ENCODE data around the gene TLX3.

The TLX3 gene

DNA sequence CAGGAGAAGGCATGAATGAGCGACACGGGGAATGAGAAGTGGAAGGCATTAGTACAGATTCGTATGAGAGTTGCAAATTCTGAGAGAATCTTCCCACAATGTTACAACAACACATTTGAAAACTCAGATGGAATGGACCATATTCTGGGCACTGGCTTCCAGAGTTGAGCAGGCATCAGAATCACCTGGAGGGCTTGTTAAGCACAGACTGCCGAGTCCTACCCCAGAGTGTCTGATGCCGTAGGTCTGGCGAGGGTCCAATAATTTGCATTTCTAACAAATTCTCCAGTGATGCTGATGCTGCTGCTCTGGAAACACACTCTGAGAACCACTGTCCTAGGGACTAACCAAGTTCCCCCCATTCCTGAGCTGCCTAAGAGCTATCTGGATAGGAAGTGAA is 2.9 kb upstream of the TLX3 start:
- no peak for DNase-seq (ENCODE audit: low read depth)

DNA sequence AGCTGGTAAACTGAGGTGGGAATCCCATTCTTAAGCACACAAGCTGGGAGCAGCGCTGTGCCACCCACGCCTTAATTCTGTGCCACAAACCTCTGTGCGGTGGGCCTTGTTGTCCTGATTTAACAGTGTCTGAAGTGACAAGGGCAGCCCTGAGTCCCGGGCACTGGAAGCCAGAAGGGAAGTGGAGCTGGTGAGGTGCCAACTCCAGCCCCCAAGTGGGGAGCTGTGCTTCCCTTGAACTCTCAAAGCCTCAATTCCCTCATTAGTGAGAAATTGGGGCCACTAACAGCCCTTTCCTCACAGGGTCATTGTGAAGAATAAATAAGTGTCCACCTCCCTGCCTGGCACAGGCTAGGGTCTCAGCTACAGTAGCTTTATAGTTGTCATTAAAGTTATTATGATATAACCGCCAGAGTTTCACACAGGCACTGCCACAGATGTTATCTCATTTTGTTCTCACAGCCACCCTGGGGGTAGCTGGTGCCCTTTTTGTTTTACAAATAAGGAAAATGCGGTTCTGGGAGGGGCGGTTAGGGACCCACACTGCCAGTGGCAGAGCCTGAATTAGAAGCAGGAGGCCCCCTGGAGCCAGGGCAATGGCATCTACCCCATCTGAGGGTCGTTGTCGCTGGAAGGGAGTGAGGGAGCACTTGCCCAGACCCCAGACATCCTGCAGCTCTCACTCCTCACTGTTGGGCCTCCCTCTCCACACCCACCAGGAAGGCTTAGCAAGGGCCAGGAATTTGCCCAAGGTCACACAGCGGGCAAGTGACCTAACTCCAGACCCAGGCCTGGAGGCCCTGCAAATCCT is 2.1 kb upstream of the TLX3 start:
- no peak for DNase-seq (ENCODE audit: low read depth)

DNA sequence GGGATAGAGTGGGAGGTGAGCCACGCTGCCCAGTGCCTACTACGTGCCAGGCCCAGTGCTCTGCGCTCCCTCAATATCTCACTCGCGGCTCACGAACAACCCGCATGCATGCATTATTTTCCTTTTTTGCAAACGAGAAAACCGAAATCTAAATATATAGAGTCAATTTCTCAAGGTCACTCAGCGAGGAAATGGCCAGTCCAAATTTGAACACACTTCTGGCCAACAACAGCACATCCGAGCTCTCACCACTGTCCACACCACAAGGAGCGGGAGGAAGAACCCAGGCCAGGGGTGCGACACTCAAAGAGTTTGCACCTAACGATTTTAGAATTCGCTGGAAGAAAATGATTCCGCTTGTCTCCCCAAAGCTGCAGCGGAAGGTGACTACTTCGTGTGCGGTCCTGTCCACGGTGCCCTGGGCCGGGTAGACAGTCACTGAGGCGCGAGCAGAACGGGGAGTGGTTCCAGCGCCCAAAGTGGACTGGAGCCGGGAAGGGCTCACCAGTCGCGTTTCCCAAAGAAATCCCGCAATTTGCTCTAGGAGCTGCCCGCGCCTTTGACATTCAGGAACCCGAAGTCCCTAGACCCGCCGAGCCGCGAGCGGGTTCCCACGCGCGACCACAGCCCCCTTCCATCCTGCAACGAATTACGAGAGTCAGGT is 1.1 kb upstream of the TLX3 start:
- DNase-seq (ENCODE audit: low read depth): no peak

DNA sequence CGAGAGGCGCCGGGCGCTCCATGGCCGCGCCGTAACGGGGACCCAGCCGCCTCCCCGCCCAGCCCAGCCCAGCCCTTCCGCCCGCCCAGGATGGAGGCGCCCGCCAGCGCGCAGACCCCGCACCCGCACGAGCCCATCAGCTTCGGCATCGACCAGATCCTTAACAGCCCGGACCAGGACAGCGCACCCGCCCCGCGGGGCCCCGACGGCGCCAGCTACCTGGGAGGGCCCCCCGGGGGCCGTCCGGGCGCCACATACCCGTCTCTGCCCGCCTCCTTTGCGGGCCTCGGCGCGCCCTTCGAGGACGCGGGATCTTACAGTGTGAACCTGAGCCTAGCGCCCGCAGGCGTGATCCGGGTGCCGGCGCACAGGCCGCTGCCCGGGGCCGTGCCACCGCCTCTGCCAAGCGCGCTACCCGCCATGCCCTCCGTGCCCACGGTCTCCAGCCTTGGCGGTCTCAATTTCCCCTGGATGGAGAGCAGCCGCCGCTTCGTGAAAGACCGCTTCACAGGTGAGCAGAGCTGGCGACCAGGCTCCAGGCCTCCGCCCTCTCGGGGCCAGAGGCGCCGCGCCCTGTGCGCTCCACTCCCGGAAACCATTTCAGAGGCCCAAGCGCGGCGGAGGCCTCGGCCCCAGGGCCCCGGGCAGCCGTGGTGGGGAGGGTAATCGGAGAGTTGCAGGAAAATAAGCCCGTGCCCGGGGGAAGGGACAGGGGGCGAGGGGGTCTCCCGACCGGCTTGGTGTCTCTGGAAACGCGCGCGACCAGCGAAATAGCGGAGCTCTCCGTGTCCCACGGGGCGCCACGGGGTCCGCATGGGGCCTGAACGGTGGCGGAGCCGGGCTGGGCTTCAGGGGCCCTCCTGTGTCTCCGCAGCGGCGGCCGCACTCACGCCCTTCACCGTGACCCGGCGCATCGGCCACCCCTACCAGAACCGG is 496 bp downstream of the TLX3 start:
- no peak for DNase-seq (ENCODE audit: low read depth)

DNA sequence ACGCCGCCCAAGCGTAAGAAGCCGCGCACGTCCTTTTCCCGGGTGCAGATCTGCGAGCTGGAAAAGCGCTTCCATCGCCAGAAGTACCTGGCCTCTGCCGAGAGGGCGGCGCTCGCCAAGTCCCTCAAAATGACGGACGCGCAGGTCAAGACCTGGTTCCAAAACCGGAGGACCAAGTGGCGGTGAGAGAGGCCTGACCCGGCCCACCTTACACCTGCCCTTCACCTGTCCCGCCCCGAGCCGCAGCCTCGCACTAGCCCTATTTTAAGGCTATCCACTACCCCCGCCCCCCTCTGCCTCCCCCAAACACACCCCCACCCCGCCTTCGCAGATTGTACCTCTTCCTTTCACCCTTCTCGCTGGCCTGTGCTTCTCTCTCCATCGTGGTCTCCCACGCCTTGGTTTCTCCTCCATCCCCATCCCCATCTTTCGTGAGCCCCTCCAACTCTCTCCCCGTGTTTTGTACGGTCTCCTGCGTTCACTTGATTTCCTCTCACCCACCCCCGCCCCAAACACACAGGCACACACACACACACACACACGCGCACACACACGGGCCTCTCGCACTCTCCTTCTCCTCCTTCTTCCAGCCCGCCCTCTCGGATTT is 1.3 kb downstream of the TLX3 start:
- no peak for DNase-seq (ENCODE audit: low read depth)

DNA sequence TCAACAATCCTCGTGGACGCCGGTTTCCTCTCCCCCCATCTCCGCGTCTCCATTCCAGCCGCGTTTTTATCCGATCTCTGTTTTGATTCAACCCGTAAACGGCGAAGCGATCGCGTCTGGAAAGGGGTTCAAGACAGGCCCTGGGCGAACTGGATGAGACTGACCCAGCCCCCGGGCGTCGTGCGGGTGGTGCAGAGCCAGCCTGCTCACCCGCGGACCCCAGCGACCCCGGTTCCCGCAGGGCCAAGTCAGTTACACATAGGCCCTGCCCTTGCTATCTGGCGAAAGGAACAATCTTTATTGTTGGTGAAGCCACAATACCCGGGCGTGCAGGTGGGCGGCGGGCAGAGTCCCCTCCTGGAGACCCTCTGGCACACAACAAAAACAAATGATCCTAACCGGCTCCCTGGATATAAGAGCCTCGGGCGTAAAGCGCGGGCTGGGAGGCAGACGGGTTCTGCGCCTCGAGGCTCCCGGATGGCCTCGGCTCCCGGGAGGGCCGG is 1.8 kb downstream of the TLX3 start:
- no peak for DNase-seq (ENCODE audit: low read depth)

DNA sequence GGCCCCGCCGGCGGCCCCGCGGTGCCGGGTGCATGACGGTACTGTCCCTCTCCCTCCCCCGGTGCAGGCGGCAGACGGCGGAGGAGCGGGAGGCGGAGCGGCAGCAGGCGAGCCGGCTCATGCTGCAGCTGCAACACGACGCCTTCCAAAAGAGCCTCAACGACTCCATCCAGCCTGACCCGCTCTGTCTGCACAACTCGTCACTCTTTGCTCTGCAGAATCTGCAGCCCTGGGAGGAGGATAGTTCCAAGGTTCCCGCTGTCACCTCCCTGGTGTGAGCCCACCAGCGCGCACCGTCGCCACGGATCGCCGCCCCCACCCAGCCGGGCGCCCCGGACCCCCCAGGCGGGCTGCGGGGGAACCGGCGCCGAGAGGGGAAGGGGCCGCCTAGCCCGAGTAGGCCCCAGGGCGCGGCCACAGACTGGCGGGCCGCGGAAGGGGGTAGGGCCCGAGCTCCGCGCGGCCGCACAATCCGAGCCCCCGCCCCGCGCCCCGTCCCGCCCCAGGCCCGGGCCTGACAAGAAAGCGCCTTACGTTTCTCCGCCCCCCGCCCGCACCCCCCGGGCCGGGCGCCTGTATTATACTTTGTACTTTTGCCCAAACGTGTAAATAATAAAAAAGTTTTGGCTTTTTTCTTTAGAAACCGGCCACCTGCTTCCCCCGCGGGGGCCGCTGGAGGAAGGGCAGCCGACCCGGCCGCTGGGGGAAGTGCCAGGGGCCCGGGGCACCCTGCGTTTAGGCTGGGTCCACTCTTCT is 2.5 kb downstream of the TLX3 start:
- peak; percentile 17 for DNase-seq (ENCODE audit: low read depth)

DNA sequence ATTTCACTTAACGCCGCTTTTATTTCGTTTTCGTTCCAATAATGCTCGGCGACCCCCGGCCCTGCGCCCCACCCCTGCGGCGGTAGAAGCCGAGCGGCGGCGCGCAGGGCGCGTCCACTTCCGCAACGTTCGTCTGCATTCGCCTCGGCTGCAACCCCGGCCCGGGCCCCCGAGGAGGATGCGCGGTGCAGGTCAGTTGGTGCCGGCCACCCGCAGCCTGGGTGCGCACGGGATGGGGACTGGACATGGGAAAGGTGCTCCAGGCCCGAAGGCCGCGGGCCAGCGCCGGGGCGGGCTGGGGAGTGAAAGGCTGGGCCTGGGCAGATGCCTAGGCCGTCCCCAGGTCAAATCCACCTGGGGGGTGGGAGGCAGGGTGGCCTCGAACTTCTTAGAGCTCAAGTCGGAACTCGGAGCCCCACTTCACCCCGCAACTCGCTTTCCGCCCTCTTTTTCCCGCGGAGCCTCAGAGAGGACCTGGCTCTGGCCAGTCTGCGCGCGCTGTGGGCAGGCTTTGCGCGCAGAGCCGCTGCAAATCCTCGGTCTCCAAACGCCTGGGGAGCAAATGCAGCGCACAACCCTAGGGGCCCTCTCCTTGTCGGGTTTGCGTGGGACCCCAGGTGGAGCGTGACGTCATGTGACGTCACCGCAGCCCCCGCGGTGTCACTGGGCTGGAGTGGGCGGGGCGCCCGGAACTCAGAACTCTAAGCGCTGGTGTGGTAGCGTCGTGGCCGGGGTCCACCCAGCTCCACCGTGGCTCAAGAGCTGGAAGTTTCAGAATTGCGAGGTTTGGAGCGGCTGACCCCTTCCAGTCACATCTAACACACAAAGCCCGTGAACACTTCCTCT is 3.3 kb downstream of the TLX3 start:
- DNase-seq (ENCODE audit: low read depth): no peak

DNA sequence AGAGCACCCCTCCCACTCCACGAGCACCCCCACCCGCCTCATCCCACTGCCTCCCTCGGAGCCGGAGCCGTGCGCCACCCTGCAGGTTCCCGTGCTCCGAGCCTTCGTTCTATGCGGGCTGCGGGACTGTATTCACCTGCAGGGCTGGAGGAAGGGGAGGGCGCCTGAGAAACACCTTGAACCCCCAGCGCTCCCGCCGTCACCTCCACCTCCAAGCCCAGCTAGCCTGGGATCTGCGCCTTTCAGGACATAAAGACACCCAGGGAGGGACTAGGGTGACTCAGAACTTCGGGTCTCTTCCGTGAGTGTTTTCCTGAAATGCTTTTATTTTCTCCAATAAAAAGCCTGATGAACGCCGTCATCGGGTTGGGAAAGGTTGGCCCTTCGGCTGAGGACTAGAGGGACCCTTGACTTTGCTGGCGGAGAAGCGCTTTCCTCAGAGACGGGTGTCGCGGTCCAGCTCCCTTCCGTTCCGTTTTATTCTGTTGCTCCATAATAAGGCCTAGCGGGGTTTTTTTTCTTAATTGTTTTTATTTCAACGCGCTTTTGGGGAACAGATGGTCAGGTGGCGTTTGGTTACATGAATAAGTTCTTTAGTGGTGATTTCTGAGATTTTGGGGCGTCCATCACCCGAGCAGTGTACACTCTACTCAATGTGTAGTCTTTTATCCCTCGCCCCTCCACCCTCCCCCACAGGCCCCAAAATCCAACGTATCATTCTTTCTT is 4.6 kb downstream of the TLX3 start:
- DNase-seq (ENCODE audit: low read depth): no peak

DNA sequence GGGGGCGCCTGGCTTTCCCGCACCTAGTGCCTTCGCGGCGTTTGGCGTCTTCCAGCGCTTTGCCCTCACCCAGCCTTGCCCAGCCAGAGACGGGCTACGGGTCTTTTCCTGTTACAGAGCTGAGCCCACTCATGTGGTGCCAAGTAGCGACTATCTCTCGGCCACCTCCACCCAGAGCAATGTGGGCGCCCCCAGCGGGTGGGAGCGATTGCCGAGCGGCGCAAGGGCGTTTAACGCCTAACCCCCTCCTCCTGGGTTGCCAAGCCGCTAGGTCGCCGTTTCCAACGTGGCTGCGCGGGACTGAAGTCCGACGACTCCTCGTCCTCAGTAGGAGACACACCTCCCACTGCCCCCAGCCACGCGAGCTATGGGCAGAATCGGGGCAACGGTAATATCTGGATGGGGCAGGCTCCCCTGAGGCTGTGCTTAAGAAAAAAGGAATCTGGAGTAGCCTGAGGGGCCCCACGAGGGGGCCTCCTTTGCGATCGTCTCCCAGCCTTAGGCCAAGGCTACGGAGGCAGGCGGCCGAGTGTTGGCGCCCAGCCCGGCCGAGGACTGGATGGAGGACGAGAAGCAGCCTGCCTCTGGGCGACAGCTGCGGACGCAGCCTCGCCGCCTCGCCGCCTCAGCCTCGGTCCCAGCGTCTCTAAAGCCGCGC is 5.8 kb downstream of the TLX3 start:
- DNase-seq (ENCODE audit: low read depth): no peak

DNA sequence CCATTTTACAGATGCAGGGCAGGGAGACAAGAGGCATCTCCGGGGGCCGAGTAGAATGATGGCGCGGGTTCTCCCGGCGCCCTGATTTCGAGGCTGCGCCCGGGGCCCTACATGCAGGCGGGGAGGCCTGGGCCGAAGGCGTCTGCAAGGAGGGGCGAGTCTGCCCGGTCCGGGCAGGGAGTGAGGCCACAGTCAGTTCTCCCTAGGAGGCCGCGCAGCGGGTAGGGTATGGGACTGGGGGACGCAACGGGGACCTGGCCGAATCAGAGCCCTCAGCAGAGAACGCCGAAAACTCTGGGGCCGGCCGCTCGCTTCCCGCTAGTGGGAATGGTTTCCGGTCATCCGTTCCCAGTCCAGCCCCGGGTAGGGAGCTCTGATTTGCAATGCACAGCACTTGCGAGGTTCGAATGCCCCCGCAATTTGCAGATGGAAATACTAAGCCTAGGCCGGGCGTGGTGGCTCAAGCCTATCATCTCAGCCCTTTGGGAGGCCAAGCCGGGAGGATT is 6.4 kb downstream of the TLX3 start:
- DNase-seq (ENCODE audit: low read depth): no peak

DNA sequence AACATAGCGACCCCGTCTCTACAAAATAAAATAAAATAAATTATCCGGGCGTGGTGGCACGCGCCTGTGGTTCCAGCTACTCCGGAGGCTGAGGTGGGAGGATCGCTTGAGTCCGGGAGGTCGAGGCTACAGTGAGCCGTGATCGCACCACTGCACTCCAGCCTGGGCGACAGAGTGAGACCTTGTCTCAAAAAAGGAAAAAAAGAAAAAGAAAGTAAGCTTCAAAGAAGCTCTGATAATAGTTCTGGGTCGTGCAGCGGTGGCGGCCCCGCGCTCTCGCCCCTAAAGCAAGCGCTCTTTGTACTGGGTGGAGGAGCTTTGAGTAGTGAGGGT is 6.8 kb downstream of the TLX3 start:
- DNase-seq (ENCODE audit: low read depth): no peak

DNA sequence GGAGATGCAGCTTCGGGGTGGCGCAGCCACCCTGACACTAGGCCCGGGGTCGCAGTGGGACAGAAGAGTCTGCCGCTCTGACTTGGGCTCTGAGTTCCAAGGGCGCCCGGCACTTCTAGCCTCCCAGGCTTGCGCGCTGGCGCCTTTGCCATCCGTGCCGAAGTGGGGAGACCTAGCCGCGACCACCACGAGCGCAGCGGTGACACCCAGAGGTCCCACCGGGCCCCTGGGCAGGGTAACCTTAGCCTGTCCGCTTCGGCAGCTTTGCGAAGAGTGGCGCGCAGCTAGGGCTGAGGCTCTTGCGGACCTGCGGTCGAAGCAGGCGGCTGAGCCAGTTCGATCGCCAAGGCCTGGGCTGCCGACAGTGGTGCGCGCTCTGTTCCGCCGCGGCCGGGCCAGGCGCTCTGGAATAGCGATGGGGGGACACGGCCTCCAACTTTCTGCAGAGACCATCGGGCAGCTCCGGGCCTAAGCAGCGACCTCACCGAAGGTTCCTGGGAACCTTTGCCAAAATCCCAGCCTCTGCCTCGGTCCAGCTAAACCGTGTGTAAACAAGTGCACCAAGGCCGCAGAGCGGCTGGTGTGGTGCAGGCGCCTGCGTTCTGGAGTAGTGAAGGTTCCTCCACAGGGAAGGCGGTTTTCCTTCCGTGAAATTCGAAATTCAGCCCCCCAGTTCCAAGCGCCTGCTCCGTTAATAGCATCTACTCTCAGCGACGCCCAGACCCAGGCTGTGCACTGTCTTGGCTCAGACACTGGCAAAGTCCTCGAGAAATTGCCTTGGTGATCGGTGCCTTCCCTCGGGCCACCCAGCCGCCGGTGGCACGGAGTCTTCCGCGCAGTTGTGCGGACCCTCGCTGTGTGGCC is 7.4 kb downstream of the TLX3 start:
- no peak for DNase-seq (ENCODE audit: low read depth)

DNA sequence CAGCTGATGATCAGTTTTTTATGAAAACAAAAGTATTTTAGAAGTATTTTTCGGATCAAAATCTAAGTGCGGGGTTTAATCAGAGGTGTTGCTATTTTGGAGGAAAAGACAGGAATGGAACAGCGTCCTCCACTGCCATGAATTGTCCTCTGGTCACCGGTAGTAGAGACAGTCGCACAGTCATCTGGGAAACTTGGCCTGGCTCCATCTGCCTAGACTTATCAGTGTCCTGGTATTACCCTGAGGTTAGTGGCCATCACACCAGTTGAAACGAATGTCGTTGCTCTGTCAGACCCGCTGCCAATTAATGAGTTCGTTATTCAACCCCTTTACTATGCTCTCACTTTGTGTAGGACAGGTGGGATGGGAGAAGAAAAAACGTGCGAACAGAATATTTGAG is 8.2 kb downstream of the TLX3 start:
- DNase-seq (ENCODE audit: low read depth): no peak

DNA sequence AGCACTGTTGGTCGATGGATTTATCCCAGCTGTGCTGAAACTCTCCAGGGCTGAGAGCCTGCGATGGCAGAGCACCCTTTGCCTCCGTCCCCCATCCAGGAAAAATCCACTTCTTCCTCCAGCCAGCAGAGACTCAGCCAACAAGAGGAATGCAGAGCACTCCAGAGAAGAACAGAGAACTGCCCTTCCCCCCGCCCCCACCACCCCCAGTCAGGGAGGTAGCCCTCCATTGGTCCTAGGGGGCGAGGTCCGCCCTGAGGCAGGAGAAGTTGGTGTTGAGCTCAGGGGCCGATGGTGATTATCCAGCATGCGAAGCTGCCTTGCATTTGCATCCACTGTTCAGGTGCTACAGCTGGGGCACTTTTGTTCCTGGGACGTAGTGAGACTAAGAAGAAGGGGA is 9.0 kb downstream of the TLX3 start:
- no peak for DNase-seq (ENCODE audit: low read depth)

DNA sequence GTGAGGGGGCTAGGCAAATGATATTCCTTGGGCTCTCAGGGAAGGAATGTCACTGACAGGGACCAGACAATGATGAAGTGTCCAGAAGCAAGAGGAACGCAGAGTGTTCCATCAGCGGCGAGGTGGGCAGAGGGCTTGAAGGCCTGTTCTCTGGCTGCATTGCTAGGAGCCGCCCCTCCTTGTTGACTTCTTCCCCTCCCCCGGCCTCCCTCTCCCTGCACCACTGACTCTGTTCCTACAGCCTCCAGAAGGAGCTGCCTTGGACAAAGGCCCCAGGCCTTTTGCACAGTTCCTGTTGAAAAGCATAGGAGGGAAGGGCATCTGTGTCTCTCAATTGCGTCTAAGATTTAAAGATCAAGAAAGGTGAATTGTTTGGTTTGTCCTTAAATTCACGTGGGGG is 12.4 kb downstream of the TLX3 start:
- DNase-seq (ENCODE audit: low read depth): no peak

DNA sequence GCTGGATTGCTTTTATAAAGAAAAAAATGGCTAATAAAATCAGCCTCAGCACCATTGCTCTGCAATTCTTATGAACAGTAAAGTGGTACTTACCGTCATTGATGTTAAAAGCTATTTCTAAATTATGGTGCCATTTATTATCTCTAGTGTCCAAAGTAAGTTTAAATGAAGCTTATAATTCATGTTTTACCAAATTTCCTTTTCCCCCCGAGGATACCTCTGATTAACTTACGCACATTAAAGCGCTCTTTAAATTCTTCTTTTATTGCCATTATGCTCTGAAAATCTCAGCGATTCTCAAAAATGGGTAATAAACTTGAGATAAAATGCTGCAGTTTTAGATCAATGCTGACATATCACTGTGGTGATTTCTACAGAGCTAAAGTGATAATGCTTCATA is 13.5 kb downstream of the TLX3 start:
- no peak for DNase-seq (ENCODE audit: low read depth)

DNA sequence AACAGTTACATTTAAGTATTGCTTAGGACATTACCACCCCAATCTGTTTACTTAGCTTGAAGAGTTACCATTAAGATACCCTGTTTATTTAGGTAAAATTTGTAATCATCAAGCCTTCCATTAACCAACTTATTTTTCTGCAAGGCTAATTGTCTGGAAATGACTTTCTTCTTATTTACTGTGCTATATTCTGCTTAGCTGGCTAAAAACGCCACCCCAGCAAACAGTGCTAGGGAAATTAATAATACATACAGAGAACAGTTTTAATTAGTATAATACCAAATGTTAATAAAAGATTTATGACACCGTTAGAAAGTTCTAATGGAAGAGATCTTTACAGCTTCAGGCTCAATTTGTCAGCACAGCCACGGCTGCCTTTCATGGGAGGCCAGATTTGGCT is 14.0 kb downstream of the TLX3 start:
- DNase-seq (ENCODE audit: low read depth): no peak
